ENCODE measurements around the gene USP10. TPM values are rescaled to one million over a fixed set of nuclear protein-coding genes. Genes with fewer than 3 reads are reported as not detected.
"Not testable (repeated sequence)": the region's sequence is repeated elsewhere in the genome, so short reads cannot be mapped to it uniquely, and the experiment has no call there.

USP10 gene
- total RNA-seq, 1 donor from 2014 or later = 62.7 TPM

DNA sequence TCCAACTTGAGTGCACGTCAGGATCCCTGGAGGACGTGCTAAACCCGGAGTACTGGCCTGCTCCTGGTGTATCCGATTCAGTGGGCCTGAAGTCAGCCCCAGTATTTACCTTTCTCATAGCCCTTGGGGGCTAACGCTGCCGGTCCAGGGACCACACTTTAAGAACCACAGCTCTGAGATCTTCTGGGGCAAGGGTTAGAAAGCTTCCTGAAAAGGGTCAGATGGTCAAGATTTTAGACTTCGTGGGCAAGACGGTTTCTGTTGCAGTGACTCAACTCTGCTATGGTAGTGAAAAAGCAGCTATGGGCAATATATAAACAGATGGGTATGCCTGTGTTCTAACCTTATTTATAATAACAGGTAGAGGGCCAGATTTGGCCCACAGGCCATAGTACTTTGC is 14.6 kb upstream of the USP10 start:
- Histone ChIP-seq H3K27ac (no peak overlapping the region), H3K36me3 (no peaks in the 10 kb centered on the region), H3K4me1 (no peaks in the 10 kb centered on the region), H3K4me3 (no peak overlapping the region), H3K9me3 (no peaks in the 10 kb centered on the region), H3K27me3 (ENCODE audit: low read depth) (peaks cover 3% of the 10 kb centered on the region)
- TF ChIP-seq, protein P1, sequence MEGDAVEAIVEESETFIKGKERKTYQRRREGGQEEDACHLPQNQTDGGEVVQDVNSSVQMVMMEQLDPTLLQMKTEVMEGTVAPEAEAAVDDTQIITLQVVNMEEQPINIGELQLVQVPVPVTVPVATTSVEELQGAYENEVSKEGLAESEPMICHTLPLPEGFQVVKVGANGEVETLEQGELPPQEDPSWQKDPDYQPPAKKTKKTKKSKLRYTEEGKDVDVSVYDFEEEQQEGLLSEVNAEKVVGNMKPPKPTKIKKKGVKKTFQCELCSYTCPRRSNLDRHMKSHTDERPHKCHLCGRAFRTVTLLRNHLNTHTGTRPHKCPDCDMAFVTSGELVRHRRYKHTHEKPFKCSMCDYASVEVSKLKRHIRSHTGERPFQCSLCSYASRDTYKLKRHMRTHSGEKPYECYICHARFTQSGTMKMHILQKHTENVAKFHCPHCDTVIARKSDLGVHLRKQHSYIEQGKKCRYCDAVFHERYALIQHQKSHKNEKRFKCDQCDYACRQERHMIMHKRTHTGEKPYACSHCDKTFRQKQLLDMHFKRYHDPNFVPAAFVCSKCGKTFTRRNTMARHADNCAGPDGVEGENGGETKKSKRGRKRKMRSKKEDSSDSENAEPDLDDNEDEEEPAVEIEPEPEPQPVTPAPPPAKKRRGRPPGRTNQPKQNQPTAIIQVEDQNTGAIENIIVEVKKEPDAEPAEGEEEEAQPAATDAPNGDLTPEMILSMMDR (IDR thresholded peaks at IDR 0.05) = no peak
- intact Hi-C loops (cut with DNase I) = no loop called here
- DNase-seq (no peak), ATAC-seq (no peak)

DNA sequence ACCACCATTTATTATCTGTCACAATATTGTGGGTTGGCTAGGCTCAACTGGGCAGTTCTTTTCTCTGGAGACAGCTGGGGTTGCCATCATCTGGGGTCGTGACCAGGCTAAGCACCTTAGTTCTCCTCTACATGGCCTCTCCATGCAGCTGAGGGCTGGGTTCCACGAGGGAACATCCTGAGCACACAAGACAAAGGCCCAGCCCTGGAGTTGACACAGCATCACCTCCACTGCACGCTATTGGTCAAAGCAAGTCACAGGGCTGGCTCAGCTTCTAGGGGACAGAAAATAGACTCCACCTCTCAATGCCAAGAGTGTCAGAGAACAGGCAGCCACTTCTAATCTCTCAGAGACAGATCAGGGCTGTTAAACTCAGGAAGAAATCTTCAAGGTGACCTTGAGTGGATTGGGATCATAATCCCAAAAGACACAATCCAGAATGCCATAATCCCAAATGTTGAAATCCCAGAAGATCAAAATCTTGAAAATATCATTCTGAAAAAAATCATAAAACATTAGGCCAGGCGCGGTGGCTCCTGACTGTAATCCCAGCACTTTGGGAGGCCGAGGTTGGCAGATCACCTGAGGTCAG is 13.0 kb upstream of the USP10 start:
- TF ChIP-seq, protein P1 (IDR thresholded peaks at IDR 0.05) = no peak
- Histone ChIP-seq H3K27me3 (ENCODE audit: low read depth) (peaks cover 3% of the 10 kb centered on the region), H3K36me3 (no peaks in the 10 kb centered on the region), H3K4me3 (no peak overlapping the region), H3K9me3 (no peaks in the 10 kb centered on the region), H3K27ac (no peak overlapping the region), H3K4me1 (no peaks in the 10 kb centered on the region)
- no peak for ATAC-seq
- intact Hi-C loops (cut with DNase I) = no loop called here
- no peak for DNase-seq

DNA sequence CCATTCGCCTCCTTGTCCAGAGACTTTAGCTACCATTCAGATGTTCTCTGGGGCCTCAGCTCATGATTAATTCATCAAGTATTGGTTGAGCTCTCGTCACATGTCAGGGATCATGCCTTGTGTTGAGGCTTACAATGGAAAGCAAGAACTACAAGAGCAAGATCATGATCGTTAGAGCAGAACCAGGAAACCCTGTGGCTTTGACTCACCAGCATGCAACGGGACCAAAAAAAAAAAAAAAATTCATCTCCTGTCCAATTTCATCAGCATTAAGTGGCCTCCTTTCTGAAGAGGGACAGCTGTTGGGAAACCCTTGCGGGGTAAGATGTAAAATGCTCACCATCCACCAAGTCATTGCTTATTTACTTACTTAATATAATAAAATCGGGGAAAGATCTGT is 12.1 kb upstream of the USP10 start:
- DNase-seq (no peak), ATAC-seq (no peak)
- Histone ChIP-seq H3K27ac (no peak overlapping the region), H3K9me3 (no peaks in the 10 kb centered on the region), H3K4me1 (no peaks in the 10 kb centered on the region), H3K27me3 (ENCODE audit: low read depth) (no peaks in the 10 kb centered on the region), H3K36me3 (no peaks in the 10 kb centered on the region), H3K4me3 (no peak overlapping the region)
- intact Hi-C loops (cut with DNase I) = no loop called here
- TF ChIP-seq, protein P1 (IDR thresholded peaks at IDR 0.05) = no peak

DNA sequence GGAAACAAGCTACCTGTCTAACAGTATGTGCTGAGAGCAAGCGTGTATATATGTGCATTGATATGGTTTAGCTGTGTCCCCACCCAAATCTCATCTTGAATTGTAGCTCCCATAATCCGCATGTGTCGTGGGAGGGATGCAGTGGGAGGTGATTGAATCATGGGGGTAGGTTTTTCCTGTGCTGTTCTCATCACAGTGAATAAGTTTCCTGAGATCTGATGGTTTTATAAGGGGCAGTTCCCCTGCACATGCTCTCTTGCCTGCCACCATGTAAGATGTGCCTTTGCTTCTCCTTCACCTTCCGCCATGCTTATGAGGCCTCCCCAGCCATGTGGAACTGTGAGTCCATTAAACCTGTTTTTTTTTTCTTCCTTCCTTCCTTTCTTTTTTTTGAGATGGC is 11.6 kb upstream of the USP10 start:
- H3K4me1 ChIP-seq; DNase-seq; H3K36me3 ChIP-seq; ATAC-seq; H3K27me3 ChIP-seq (ENCODE audit: low read depth); H3K27ac ChIP-seq; H3K9me3 ChIP-seq; H3K4me3 ChIP-seq; intact Hi-C loops (cut with DNase I): not testable (repeated sequence)

DNA sequence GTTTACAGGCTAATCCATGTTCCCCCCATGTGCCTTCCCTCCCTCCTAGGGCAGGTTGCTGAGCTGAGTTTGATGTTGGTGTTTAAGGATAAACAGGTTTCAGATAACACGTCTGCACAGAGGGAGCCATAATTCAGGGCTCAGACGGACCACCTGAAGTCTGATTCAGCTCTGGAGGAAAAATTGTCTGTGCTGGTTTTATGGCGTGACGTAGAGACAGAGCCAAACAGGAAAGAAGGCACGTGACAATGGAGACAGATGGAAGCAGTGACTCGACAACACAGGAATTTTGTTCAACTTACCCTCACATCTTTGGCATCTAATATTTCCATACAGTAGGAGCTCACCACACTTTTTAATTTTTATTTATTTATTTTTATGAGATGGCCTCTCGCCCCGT is 10.7 kb upstream of the USP10 start:
- Histone ChIP-seq H3K4me3 (no peak overlapping the region), H3K27me3 (ENCODE audit: low read depth) (no peaks in the 10 kb centered on the region), H3K36me3 (no peaks in the 10 kb centered on the region), H3K9me3 (no peaks in the 10 kb centered on the region), H3K4me1 (no peaks in the 10 kb centered on the region), H3K27ac (no peak overlapping the region)
- TF ChIP-seq, protein P1 (IDR thresholded peaks at IDR 0.05) = no peak
- no peak for ATAC-seq
- intact Hi-C loops (cut with DNase I) = no loop called here
- no peak for DNase-seq

DNA sequence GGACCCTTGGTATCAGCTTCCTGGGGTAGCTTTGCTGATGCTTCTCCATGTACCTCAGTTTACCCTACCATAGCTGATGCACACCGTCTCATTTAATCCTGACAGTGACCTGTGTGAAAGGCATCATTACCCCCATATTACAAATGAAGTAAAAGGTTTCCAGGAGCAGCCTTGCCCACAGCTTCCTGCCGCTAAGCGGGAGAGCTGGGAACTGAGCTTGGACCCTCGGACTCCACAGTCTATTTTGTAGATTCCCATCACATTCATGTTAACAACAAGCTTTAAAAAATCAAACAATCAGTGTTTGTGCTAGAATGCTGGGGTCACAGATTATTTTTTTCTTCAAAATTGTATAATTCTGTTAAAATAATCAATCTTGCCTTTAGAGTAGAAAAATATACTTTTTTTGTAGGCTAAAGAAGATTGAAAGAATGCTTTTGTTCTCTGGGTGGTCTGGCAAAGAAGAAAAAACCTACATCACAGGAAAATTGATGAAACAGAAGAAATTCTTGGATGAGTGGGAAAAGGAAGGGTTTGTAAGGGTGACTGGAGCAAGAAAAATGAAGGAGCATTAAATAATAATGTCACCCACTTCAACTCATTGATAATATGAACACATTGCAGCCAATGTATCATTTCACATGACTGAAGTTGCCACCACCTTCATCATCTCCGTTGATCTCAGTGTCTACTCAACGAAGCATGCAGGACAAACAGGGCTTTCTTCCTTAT is 9.5 kb upstream of the USP10 start:
- H3K27me3 ChIP-seq (ENCODE audit: low read depth) = no peaks in the 10 kb centered on the region
- no peaks in the 10 kb centered on the region for H3K4me1 ChIP-seq
- no peaks in the 10 kb centered on the region for H3K36me3 ChIP-seq
- no peak overlapping the region for H3K4me3 ChIP-seq
- H3K9me3 ChIP-seq = no peaks in the 10 kb centered on the region
- intact Hi-C loops (cut with DNase I) = no loop called here
- no peak for ATAC-seq
- DNase-seq = no peak
- no peak overlapping the region for H3K27ac ChIP-seq
- TF ChIP-seq, protein P1 (IDR thresholded peaks at IDR 0.05) = no peak
